GM12878 (cell line): ENCODE data around the gene WDR59. TPM values are rescaled to one million over a fixed set of nuclear protein-coding genes. Genes with fewer than 3 reads are reported as not detected.

ENCODE experiments used
- BHLHE40 ChIP-seq, 2 experiments: fragments of 450-650 bp in 1 of 2; IDR thresholded peaks; 2 replicates each; pipeline ENCODE4 v1.6.1; 2011 to 2017; ENCODE audit warnings: low read depth in 2 of 2, borderline replicate concordance in 1 of 2, improper control_type of control experiment in 1 of 2, low read length in 1 of 2, mild to moderate bottlenecking in 1 of 2
- BRCA1 ChIP-seq: IDR thresholded peaks from 2 replicates; pipeline ENCODE4 v1.6.1; 2011; ENCODE audit warnings: low read depth, low read length, improper control_type of control experiment
- CBFB ChIP-seq: IDR thresholded peaks from 2 replicates; pipeline ENCODE4 v1.6.1; 2016; ENCODE audit warnings: antibody characterized with exemption, low read depth
- CBX3 ChIP-seq: fragments of 200-600 bp; sonication (generic); IDR thresholded peaks from 2 replicates; pipeline ENCODE4 v1.6.1; 2016; ENCODE audit warnings: low read depth, borderline replicate concordance
- CHD2 ChIP-seq: IDR thresholded peaks from 2 replicates; pipeline ENCODE4 v1.6.1; 2011; ENCODE audit warnings: low read depth, low read length, improper control_type of control experiment, borderline replicate concordance
- E4F1 ChIP-seq: fragments of 450-650 bp; IDR thresholded peaks from 2 replicates; pipeline ENCODE4 v1.6.1; 2018; ENCODE audit warnings: borderline replicate concordance, mild to moderate bottlenecking; ENCODE audit not compliant: partially characterized antibody
- HDGF ChIP-seq: fragments of 450-650 bp; IDR thresholded peaks from 2 replicates; pipeline ENCODE4 v1.6.1; 2016; ENCODE audit warnings: antibody characterized with exemption
- IRF3 ChIP-seq: fragments of 450-650 bp; IDR thresholded peaks from 2 replicates; pipeline ENCODE4 v1.6.1; 2014; ENCODE audit warnings: mild to moderate bottlenecking
- MLLT1 ChIP-seq: fragments of 450-650 bp; IDR thresholded peaks from 2 replicates; pipeline ENCODE4 v1.6.1; 2016; ENCODE audit warnings: mild to moderate bottlenecking
- MXI1 ChIP-seq: fragments of 150-350 bp; IDR thresholded peaks from 2 replicates; pipeline ENCODE4 v1.6.1; 2011; ENCODE audit warnings: low read depth, mild to moderate bottlenecking, inconsistent platforms, low read length, improper control_type of control experiment
- NFYB ChIP-seq: IDR thresholded peaks from 2 replicates; pipeline ENCODE4 v1.6.1; 2011; ENCODE audit warnings: low read depth, mild to moderate bottlenecking, low read length, improper control_type of control experiment, moderate library complexity; ENCODE audit not compliant: insufficient read depth
- NRF1 ChIP-seq: conservative IDR thresholded peaks from 2 replicates; pipeline ENCODE4 v1.6.1; 2011; ENCODE audit warnings: mild to moderate bottlenecking, low read depth, low read length, improper control_type of control experiment
- PBX3 ChIP-seq: IDR thresholded peaks from 2 replicates; pipeline ENCODE4 v1.6.1; 2011; ENCODE audit warnings: mild to moderate bottlenecking, low read depth, low read length, moderate library complexity; ENCODE audit not compliant: insufficient replicate concordance
- RUNX3 ChIP-seq: IDR thresholded peaks from 2 replicates; pipeline ENCODE4 v1.6.1; 2012; ENCODE audit warnings: low read length, inconsistent platforms
- STAT3 ChIP-seq: IDR thresholded peaks from 2 replicates; pipeline ENCODE4 v1.6.1; 2011; ENCODE audit warnings: low read depth, low read length, improper control_type of control experiment
- TAF1 ChIP-seq: IDR thresholded peaks from 2 replicates; pipeline ENCODE4 v1.6.1; 2011; ENCODE audit warnings: mild to moderate bottlenecking, low read depth, low read length, borderline replicate concordance
- ZBTB40 ChIP-seq: fragments of 450-650 bp; IDR thresholded peaks from 2 replicates; pipeline ENCODE4 v1.6.1; 2016; ENCODE audit warnings: mild to moderate bottlenecking, moderate library complexity, borderline replicate concordance
- ZNF217 ChIP-seq: fragments of 450-650 bp; IDR thresholded peaks from 2 replicates; pipeline ENCODE4 v1.6.1; 2017; ENCODE audit warnings: antibody characterized with exemption, mild to moderate bottlenecking
- polyA plus RNA-seq, 11 experiments: library from polyadenylated mRNA; depleted of rRNA in 4 of 11; unstranded in 6 of 11; stranded (reverse) in 5 of 11; fragments of >200 nt; fragmentation: Nextera tagmentation in 4 of 11; fragmentation: Illumina TruSeq in 1 of 11; extraction: Ambion mirVana in 4 of 11; extraction: Trizol in 1 of 11; gene quantifications; 1 replicate in 1 of 11; 2 replicates in 10 of 11; pipeline versions ENCODE4 v1.2.1 to v1.2.3, GENCODE V29; 2011 to 2016; ENCODE audit warnings: inconsistent platforms in 2 of 11, missing spikeins in 2 of 11, low read depth in 1 of 11
- total RNA-seq, 4 experiments: library from RNA; depleted of rRNA in 3 of 4; stranded (reverse); fragments of >200 nt in 3 of 4; fragmentation: Illumina TruSeq in 1 of 4; extraction: Trizol in 1 of 4; gene quantifications; 2 replicates each; pipeline versions ENCODE4 v1.2.1 to v1.2.3, GENCODE V29; 2013 to 2021

The WDR59 gene
- total and polyA plus RNA-seq, 10 of the 15 experiments (the other 5 are each of a cell fraction or from before 2014, with no cell fraction given), result 9.7 to 78.4 (median 24.5) TPM

GRCh38 chr16:74984529-74985296 lies at the start of gene WDR59 (continued):
- peak; percentile 61; the same call in 1 of the 2 replicates for TF ChIP-seq ZBTB40
- TF ChIP-seq ZNF217, result no peak
- peak; percentile 96 for TF ChIP-seq CHD2
- TF ChIP-seq NFYB, result peak; percentile 86
- TF ChIP-seq CBFB, result 0 out of 2 replicates have a peak, but pooled peaks have one; percentile 21
- TF ChIP-seq IRF3, result 0 out of 2 replicates have a peak, but pooled peaks have one; percentile 53
- TF ChIP-seq RUNX3, result peak; percentile 70
- TF ChIP-seq E4F1, result peak; percentile 23
- TF ChIP-seq TAF1, result peak; percentile 48; the same call in 1 of the 2 replicates
- peak; percentile 61; the same call in 1 of the 2 replicates for TF ChIP-seq BRCA1
- 0 out of 2 replicates have a peak, but pooled peaks have one; percentile 22 for TF ChIP-seq NRF1
- peak; percentile 41 to 73; a peak in 3 of 4 replicates for TF ChIP-seq BHLHE40 (IDR thresholded peaks at IDR 0.05; ENCODE audit: borderline replicate concordance in 1 of 2, low read depth in 2 of 2, low read length in 1 of 2)
- 0 out of 2 replicates have a peak, but pooled peaks have one; percentile 65 for TF ChIP-seq MXI1
- no peak for TF ChIP-seq STAT3
- peak; percentile 94 for TF ChIP-seq HDGF
- 0 out of 2 replicates have a peak, but pooled peaks have one; percentile 10 for TF ChIP-seq MLLT1
- peak; percentile 12 for TF ChIP-seq PBX3
- no peak for TF ChIP-seq CBX3
